Endothelial cell of umbilical vein (primary cell): ENCODE data around the gene SCUBE3. TPM values are rescaled to one million over a fixed set of nuclear protein-coding genes. Genes with fewer than 3 reads are reported as not detected.

Experiments used
- BruUV-seq: library from RNA; stranded (reverse); fragments of 400-500 nt; replicated peaks from 2 replicates; lab custom pipeline; 2021; lab: Mats Ljungman, UMichigan
- CTCF ChIA-PET: fragments of 300-600, 350-600 bp; sonication (Branson Sonifier 250); formaldehyde crosslinking; loops from one replicate; lab custom pipeline; 2021; ENCODE audit warnings: antibody characterized with exemption, inconsistent platforms; lab: Charles Lee
- POLR2A ChIA-PET: fragments of 300-600, 350-600 bp; sonication (Branson Sonifier 250); formaldehyde crosslinking; loops from one replicate; lab custom pipeline; 2021; ENCODE audit warnings: antibody characterized with exemption, inconsistent platforms; lab: Charles Lee
- DNase-seq: peaks from one replicate; pipeline ENCODE4 v3.0.0-alpha.2; 2011; ENCODE audit warnings: low read depth, low spot score
- FAIRE-seq: peaks from 2 replicates; lab custom pipeline; 2011; peaks lifted over from hg19 to GRCh38; lab: Jason Lieb, UNC
- H2AFZ ChIP-seq: 2 replicates; pipeline ENCODE4 v1.6.0; 2012; ENCODE audit warnings: low read depth, low read length, control low read depth, inconsistent platforms
- H3K27ac ChIP-seq: 2 replicates; pipeline ENCODE4 v1.5.1; 2011; ENCODE audit warnings: low read depth, mild to moderate bottlenecking, control low read depth, low read length, moderate library complexity; ENCODE audit not compliant: insufficient read depth
- H3K27me3 ChIP-seq, 2 experiments: 2 replicates each; pipeline versions ENCODE4 v1.6.0 to v1.6.1; 2011; ENCODE audit warnings: low read length in 2 of 2, mixed read lengths in 1 of 2; ENCODE audit not compliant: control insufficient read depth in 2 of 2, insufficient read depth in 2 of 2
- H3K36me3 ChIP-seq, 2 experiments: 2 replicates in 1 of 2; 3 replicates in 1 of 2; pipeline ENCODE4 v1.5.1; 2011; ENCODE audit warnings: low read length in 2 of 2, mild to moderate bottlenecking in 1 of 2, moderate library complexity in 1 of 2; ENCODE audit not compliant: control insufficient read depth in 2 of 2, insufficient read depth in 2 of 2; ENCODE audit errors: extremely low read depth in 1 of 2
- H3K4me1 ChIP-seq: 3 replicates; pipeline ENCODE4 v1.5.1; 2011; ENCODE audit warnings: mild to moderate bottlenecking, low read length; ENCODE audit not compliant: control insufficient read depth, insufficient read depth; ENCODE audit errors: extremely low read depth
- H3K4me2 ChIP-seq: 2 replicates; pipeline ENCODE4 v1.6.1; 2011; ENCODE audit warnings: low read length, control low read depth, mixed read lengths; ENCODE audit not compliant: insufficient read depth
- H3K4me3 ChIP-seq, 3 experiments: fragments of 200-600 bp in 1 of 3; sonication (generic), shearing (Covaris generic) in 1 of 3; replicated peaks in 1 of 3; 2 replicates each; pipeline ENCODE4 v1.5.1; 2011 to 2016; ENCODE audit warnings: control low read depth in 3 of 3, low read length in 3 of 3, mild to moderate bottlenecking in 2 of 3, inconsistent platforms in 1 of 3, low read depth in 1 of 3, moderate library complexity in 1 of 3; ENCODE audit not compliant: insufficient read depth in 1 of 3
- H3K79me2 ChIP-seq: 2 replicates; pipeline ENCODE4 v1.6.0; 2012; ENCODE audit warnings: low read length, inconsistent platforms; ENCODE audit not compliant: control insufficient read depth, insufficient read depth
- H3K9ac ChIP-seq: replicated peaks from 2 replicates; pipeline ENCODE3; 2011; ENCODE audit warnings: low read length, control low read depth; ENCODE audit not compliant: insufficient read depth; ENCODE audit errors: extremely low read depth
- H3K9me1 ChIP-seq: replicated peaks from 3 replicates; pipeline ENCODE4 v1.6.0; 2011; ENCODE audit warnings: mild to moderate bottlenecking, low read length; ENCODE audit not compliant: control insufficient read depth, insufficient read depth; ENCODE audit errors: extremely low read depth
- H3K9me3 ChIP-seq: replicated peaks from 2 replicates; pipeline ENCODE4 v1.5.1; 2012; ENCODE audit warnings: low read length, inconsistent platforms; ENCODE audit not compliant: control insufficient read depth, insufficient read depth
- H4K20me1 ChIP-seq: replicated peaks from 2 replicates; pipeline ENCODE3; 2011; ENCODE audit warnings: mild to moderate bottlenecking, low read length; ENCODE audit not compliant: control insufficient read depth, insufficient read depth; ENCODE audit errors: extremely low read depth
- EZH2 ChIP-seq: IDR thresholded peaks from 2 replicates; pipeline ENCODE4 v1.6.1; 2012; ENCODE audit warnings: borderline replicate concordance, low read depth, mild to moderate bottlenecking, moderate library complexity, low read length, inconsistent platforms; ENCODE audit not compliant: severe bottlenecking
- FOS ChIP-seq: IDR thresholded peaks from 2 replicates; pipeline ENCODE4 v1.6.1; 2011; ENCODE audit warnings: mild to moderate bottlenecking, low read length, moderate library complexity, borderline replicate concordance; ENCODE audit not compliant: insufficient read depth
- GATA2 ChIP-seq: IDR thresholded peaks from 2 replicates; pipeline ENCODE4 v1.7.0; 2011; ENCODE audit warnings: low read depth, mild to moderate bottlenecking, moderate library complexity, mixed read lengths, low read length; ENCODE audit not compliant: insufficient read length, insufficient read depth
- JUN ChIP-seq: IDR thresholded peaks from 2 replicates; pipeline ENCODE4 v1.6.1; 2011; ENCODE audit warnings: borderline replicate concordance, low read depth; ENCODE audit not compliant: insufficient read length, insufficient read depth
- MYC ChIP-seq: IDR thresholded peaks from one replicate; pipeline ENCODE4 v1.6.1; 2011; ENCODE audit warnings: mild to moderate bottlenecking, low read depth, low read length
- POLR2A ChIP-seq: IDR thresholded peaks from 2 replicates; pipeline ENCODE4 v1.6.1; 2012; ENCODE audit warnings: low read depth, mild to moderate bottlenecking, control low read depth, low read length
- POLR2AphosphoS5 ChIP-seq: IDR thresholded peaks from 2 replicates; pipeline ENCODE4 v1.6.1; 2012; ENCODE audit warnings: low read depth, mild to moderate bottlenecking, control low read depth, low read length, moderate library complexity; ENCODE audit not compliant: insufficient read depth
- dilution Hi-C: fragments of 300-500 bp; cut with MboI; formaldehyde crosslinking; loops from one replicate; pipeline ENCODE4 v1.15.0; 2019; ENCODE audit warnings: low sequenced_read_pairs; ENCODE audit not compliant: extremely low pct_ligation_motif_present
- intact Hi-C: fragments of 100-400 bp; cut with micrococcal nuclease; formaldehyde crosslinking; loops from one replicate; pipeline ENCODE4 v1.10.0; 2022
- polyA plus RNA-seq, 4 experiments: library from polyadenylated mRNA; depleted of rRNA in 3 of 4; stranded (reverse) in 3 of 4; unstranded in 1 of 4; fragments of >200 nt; gene quantifications; 2 replicates each; pipeline versions ENCODE4 v1.2.1 to v1.2.3, GENCODE V29; 2011 to 2012; ENCODE audit warnings: missing spikeins in 1 of 4
- total RNA-seq: library from RNA; stranded (reverse); gene quantifications from 2 replicates; pipeline ENCODE4 v1.2.3, GENCODE V29; 2021
- TF ChIP-seq, protein P1 (sequence below): IDR thresholded peaks from 2 replicates; pipeline ENCODE4 v1.6.1; 2011; ENCODE audit not compliant: insufficient read depth, insufficient read length
- TF ChIP-seq, protein P2 (sequence below), 2 donors: IDR thresholded peaks; 1 replicate in 1 of 2; 2 replicates in 1 of 2; pipeline ENCODE4 v1.5.1; 2011; ENCODE audit warnings: low read length in 2 of 2, mild to moderate bottlenecking in 2 of 2, moderate library complexity in 2 of 2, control low read depth in 1 of 2, inconsistent platforms in 1 of 2, low read depth in 1 of 2; ENCODE audit not compliant: insufficient read depth in 1 of 2; ENCODE audit errors: extremely low read depth in 1 of 2

SCUBE3 gene
- total and polyA plus RNA-seq, 2 donors (not counting 3 experiments of a cell fraction or from before 2014, with no cell fraction given) = 1.1 to 1.5 TPM

DNA sequence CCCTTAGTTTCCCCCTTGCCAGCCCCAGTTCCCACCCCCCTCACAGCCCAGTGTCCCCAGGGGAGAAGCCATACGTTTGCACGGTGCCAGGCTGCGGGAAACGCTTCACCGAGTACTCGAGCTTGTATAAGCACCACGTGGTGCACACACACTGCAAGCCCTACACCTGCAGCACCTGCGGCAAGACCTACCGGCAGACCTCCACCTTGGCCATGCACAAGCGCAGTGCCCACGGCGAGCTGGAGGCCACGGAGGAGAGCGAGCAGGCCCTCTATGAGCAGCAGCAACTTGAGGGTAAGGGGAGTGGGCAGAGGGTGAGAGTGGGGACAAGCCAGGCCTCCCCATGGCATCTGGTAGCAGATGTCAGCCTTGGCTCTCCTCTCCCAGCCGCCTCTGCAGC lies 78.7 kb downstream of the SCUBE3 start:
- Histone ChIP-seq H3K9ac (no peak overlapping the region), H3K27me3 (no peaks in the 10 kb centered on the region), H3K79me2 (no peaks in the 10 kb centered on the region), H2AFZ (no peak overlapping the region), H3K9me1 (no peaks in the 10 kb centered on the region), H3K9me3 (no peaks in the 10 kb centered on the region), H3K36me3 (peaks cover 6 to 50% of the 10 kb centered on the region in 2 experiments), H4K20me1 (no peaks in the 10 kb centered on the region), H3K27ac (no peak overlapping the region), H3K4me1 (peaks cover 5% of the 10 kb centered on the region), H3K4me2 (no peak overlapping the region), H3K4me3 (no peak overlapping the region)
- dilution Hi-C loops (no loop called here), intact Hi-C loops (loop anchor here (10.0 kb wide), 1 partner anchor 442 kb away; the partner anchor contains the start of gene ARMC12)
- ChIA-PET POLR2A (no interaction called here), CTCF (interaction anchor here (0.6 to 2.4 kb wide), 7 partner anchors 9 to 230 kb away, joined by 3 to 22 read pairs (median 3); partner anchors contain the start of genes FANCE, PPARD and RPL10A)
- no peak for FAIRE-seq
- TF ChIP-seq JUN = no peak
- no peak for TF ChIP-seq POLR2A
- no peak for TF ChIP-seq POLR2AphosphoS5
- TF ChIP-seq, protein P1, sequence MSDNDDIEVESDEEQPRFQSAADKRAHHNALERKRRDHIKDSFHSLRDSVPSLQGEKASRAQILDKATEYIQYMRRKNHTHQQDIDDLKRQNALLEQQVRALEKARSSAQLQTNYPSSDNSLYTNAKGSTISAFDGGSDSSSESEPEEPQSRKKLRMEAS = no peak
- no peak for TF ChIP-seq GATA2
- no peak for TF ChIP-seq MYC
- no peak for DNase-seq
- no TSS peak for BruUV-seq

DNA sequence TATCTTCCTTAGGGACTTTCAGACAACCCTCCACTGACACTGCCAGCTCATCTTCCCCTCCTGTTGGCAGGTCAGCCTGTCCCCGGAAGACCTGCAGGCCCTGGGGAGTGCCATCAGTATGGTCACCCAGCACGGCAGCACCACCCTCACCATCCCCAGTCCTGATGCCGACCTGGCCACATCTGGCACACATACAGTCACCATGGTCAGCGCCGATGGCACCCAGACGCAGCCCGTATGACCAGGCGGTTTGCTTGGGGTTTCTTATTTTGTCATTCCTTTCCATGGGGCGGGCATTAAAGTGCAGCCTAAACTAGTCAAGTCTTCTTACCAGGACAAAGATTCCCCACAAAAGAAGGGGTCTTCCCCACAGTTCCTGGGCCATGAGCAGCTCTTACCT lies 79.9 kb downstream of the SCUBE3 start:
- H3K36me3 ChIP-seq = peaks cover 6 to 42% of the 10 kb centered on the region in 2 experiments
- no peak overlapping the region for H3K4me2 ChIP-seq
- H2AFZ ChIP-seq = no peak overlapping the region
- no peaks in the 10 kb centered on the region for H3K9me1 ChIP-seq
- no peak overlapping the region for H3K4me3 ChIP-seq
- no peaks in the 10 kb centered on the region for H4K20me1 ChIP-seq
- POLR2A ChIA-PET = no interaction called here
- FAIRE-seq (no peak), DNase-seq (no peak)
- no peaks in the 10 kb centered on the region for H3K27me3 ChIP-seq
- CTCF ChIA-PET = interaction anchor here (0.7 to 2.4 kb wide), 15 partner anchors 8 to 174 kb away, joined by 3 to 22 read pairs (median 4); partner anchors contain the start of genes FANCE and RPL10A
- BruUV-seq = no TSS peak
- peaks cover 10% of the 10 kb centered on the region for H3K4me1 ChIP-seq
- no peak overlapping the region for H3K9ac ChIP-seq
- no peaks in the 10 kb centered on the region for H3K79me2 ChIP-seq
- intact Hi-C loops (loop anchor here (10.0 kb wide), 1 partner anchor 441 kb away; the partner anchor contains the start of gene ARMC12), dilution Hi-C loops (no loop called here)
- no peak overlapping the region for H3K27ac ChIP-seq
- H3K9me3 ChIP-seq = no peaks in the 10 kb centered on the region
- TF ChIP-seq POLR2A = no peak
- TF ChIP-seq JUN = no peak
- no peak for TF ChIP-seq MYC
- no peak for TF ChIP-seq GATA2
- TF ChIP-seq, protein P2, sequence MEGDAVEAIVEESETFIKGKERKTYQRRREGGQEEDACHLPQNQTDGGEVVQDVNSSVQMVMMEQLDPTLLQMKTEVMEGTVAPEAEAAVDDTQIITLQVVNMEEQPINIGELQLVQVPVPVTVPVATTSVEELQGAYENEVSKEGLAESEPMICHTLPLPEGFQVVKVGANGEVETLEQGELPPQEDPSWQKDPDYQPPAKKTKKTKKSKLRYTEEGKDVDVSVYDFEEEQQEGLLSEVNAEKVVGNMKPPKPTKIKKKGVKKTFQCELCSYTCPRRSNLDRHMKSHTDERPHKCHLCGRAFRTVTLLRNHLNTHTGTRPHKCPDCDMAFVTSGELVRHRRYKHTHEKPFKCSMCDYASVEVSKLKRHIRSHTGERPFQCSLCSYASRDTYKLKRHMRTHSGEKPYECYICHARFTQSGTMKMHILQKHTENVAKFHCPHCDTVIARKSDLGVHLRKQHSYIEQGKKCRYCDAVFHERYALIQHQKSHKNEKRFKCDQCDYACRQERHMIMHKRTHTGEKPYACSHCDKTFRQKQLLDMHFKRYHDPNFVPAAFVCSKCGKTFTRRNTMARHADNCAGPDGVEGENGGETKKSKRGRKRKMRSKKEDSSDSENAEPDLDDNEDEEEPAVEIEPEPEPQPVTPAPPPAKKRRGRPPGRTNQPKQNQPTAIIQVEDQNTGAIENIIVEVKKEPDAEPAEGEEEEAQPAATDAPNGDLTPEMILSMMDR (IDR thresholded peaks at IDR 0.05; ENCODE audit: extremely low read depth in 1 of 2, insufficient read depth in 1 of 2, low read depth in 1 of 2, low read length in 2 of 2) = no peak
- no peak for TF ChIP-seq POLR2AphosphoS5
- TF ChIP-seq, protein P1 = no peak
- no peak for TF ChIP-seq EZH2
- no peak for TF ChIP-seq FOS
